Head of caudate nucleus (tissue), 42 donors: ENCODE results near the gene TRIM26.
"Not testable (repeated sequence)": the region's sequence is repeated elsewhere in the genome, so short reads cannot be mapped to it uniquely, and the experiment has no call there.

Experiments used
- DNase-seq, 42 donors: peaks; one replicate each; pipeline versions ENCODE4 v3.0.0 to v3.0.0-alpha.2; 2020 to 2021; ENCODE audit warnings: mixed read lengths in 7 of 42
- intact Hi-C: fragments of 100-400 bp; cut with DNase I; formaldehyde crosslinking; loops from one replicate; pipeline ENCODE4 v1.15.0; 2022

TRIM26 gene

DNA sequence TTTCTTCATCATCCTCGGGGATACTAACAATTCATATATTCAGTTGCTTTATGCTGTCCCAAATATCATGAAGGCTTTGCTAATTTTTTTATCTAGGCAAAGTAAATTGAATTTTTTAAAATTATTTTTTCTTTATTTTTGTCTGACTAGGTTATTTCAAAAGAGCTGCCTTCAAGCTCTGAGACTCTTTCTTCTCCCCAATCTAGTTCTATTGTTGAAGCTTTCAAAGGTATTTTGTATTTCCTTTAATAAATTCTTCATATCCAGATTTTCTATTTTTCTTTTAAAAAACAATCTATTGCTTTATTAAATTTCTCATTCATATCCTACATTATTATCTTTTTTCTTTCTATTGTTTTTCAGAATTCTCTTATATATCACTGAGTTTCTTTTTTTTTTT, 33.1 kb downstream of the TRIM26 start:
- intact Hi-C loops: no loop called here
- DNase-seq: no peak

GRCh38 chr6:30178837-30179236, 34.4 kb downstream of the TRIM26 start:
- intact Hi-C loops: no loop called here

GRCh38 chr6:30175765-30176164, 37.4 kb downstream of the TRIM26 start:
- intact Hi-C loops: no loop called here
- DNase-seq: no peak

More at GRCh38 chr6:30178837-30179236, 34.4 kb downstream of the TRIM26 start:
- no peak for DNase-seq

DNA sequence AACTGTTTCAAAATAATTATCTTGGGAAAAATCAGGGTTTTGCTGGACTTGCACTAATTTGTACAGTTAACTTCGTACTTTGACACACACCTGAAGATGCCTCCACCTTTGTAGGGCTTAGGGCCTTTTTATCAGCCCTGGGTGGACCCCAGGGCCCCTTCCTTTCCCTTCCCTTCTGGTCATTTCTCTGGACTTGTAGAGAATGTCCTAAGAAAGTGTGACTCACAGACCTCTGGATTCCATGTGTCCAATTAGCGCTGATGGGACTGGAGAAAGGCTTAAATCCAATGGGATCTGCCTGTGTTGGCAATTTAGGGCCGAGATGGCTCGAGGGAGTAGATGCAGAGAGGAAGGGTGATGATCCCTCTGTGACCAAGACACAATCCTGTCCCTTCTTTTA, 40.5 kb downstream of the TRIM26 start:
- no peak for DNase-seq
- intact Hi-C loops: no loop called here

DNA sequence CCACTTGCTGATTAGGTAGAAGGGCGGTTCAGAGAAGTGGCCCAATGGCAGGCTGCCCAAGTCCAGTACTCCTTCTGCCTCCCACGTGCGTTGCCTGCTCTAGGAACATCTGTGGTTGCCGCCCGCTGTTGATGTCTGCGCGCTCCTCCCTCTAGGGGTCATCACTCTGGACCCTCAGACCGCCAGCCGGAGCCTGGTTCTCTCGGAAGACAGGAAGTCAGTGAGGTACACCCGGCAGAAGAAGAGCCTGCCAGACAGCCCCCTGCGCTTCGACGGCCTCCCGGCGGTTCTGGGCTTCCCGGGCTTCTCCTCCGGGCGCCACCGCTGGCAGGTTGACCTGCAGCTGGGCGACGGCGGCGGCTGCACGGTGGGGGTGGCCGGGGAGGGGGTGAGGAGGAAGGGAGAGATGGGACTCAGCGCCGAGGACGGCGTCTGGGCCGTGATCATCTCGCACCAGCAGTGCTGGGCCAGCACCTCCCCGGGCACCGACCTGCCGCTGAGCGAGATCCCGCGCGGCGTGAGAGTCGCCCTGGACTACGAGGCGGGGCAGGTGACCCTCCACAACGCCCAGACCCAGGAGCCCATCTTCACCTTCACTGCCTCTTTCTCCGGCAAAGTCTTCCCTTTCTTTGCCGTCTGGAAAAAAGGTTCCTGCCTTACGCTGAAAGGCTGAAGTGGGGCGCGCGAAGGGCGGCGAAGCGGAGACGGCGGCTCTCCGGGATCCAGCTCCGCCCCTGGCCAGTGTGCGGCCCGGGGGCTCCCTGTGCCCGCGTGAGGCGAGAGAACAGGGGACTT, 41.3 kb downstream of the TRIM26 start:
- intact Hi-C loops: no loop called here
- DNase-seq: no peak

GRCh38 chr6:30169658-30170614, 43.3 kb downstream of the TRIM26 start:
- intact Hi-C loops: no loop called here
- peak in 3 of 42 donors; percentile 13 to 36 (median 34) for DNase-seq

DNA sequence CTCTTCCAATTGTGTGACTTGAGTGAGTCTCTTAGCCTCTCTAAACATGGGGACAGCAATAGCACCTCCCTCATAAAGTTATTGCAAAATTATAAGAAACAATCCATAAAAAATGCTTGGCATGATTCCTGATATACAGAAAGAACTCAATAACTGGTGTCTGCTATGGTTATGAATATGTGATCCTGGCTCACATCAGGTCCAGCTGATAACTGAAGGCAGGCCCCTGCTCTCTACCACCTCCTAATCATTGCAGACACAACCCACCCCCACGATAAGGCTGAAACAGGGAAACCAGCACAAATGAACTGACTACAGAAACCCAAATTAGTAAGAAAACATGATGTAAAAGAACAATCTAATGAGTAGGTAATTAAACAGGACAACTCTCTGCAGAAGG, 44.5 kb downstream of the TRIM26 start:
- intact Hi-C loops: no loop called here
- DNase-seq: no peak

DNA sequence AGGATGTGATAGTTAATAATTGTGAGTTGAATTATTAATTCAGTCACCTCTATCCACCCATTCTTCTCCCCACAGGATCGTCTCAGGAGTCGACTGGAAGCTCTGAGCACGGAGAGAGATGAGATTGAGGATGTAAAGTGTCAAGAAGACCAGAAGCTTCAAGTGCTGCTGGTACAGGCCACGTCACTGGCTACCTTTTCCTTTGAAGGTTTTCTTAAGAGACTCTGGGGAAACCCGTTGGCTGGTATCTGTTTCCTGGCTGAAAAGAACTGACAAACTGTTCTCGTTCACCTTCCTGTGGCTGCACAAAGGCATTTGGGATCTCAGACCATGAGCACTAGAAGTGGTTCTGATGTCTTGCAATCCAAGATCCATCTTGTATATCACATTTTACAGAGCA, 46.1 kb downstream of the TRIM26 start:
- intact Hi-C loops: no loop called here
- no peak for DNase-seq

DNA sequence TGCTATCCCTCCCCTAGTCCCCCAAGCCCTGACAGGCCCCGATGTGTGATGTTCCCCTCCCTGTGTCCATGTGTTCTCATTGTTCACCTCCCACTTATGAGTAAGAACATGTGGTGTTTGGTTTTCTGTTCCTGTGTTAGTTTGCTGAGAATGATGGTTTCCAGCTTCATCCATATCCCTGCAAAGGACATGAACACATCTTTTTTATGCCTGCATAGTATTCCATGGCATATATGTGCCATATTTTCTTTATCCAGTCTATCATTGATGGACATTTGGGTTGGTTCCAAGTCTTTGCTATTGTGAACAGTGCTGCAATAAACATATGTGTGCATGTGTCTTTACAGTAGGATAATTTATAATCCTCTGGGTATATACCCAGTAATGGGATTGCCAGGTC, 48.0 kb downstream of the TRIM26 start:
- intact Hi-C loops, DNase-seq: not testable (repeated sequence)

DNA sequence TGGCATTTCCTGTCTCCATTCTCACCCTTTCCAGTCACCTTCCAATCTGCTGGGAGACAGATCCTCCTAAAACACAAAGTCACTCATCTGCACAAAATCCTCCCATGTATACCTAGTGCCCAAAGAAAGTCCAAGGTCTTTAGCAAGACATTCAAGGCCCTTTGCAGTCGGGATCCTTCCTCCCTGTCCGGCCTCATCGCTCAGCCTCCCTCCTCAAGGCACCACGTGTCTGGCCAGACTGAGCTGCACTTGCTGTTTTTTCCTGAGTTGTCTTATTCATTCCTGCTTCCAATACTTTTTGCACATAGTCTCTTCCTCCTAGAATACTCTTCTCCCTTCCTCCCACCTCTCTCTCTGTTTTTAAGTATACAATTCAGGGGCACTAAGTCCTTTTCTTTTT, 48.5 kb downstream of the TRIM26 start:
- intact Hi-C loops: no loop called here
- no peak for DNase-seq

- intact Hi-C loops: no loop called here
Observed at GRCh38 chr6:30163918-30164654, 49.1 kb downstream of the TRIM26 start.

GRCh38 chr6:30163090-30163917, 49.9 kb downstream of the TRIM26 start, which contains the start of gene TRIM15:
Gene TRIM15, plus strand, starts transcription at chr6:30163546. Its CDS starts 139 bp downstream, at chr6:30163685.
- DNase-seq: no peak

More at GRCh38 chr6:30163918-30164654, 49.1 kb downstream of the TRIM26 start:
- DNase-seq: no peak

DNA sequence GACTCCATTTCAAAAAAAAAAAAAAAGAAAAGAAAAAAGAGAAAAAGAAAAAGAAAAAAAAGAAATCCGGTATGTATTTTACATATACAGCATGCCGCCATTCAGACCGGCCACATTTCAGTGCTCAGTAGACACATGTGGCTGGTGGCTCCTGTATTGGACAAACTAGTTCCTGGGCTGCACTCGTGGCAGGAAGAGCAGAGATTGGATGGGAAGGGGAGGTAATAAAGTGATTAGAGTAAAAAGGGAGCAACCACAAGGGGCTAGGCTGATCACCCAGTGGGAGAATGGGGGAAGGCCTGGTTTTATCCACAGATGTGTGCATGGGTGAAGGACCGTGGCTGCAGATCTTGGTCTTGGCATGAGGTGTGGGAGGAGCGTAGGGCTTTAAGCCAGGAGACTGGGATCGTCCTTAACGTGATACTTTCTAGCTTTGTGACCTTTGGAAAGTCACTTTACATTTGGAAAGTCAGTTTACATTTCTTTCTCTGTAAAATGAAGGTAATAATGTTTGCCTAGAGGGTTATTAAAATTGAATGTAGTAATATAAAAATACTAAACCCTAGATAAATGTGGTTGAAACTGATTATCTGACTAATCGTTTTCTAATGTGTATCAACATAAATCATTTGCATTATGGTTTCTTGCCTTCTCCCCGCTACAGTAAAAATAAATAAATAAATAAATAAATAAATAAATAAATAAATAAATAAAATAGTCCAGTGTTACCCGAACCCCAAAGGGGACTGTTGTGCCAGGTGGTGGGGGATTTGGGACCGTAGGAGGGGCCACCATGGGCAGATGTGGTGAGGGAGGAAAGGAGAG, 50.7 kb downstream of the TRIM26 start:
- intact Hi-C loops: no loop called here
- no peak for DNase-seq

More at GRCh38 chr6:30163090-30163917, 49.9 kb downstream of the TRIM26 start, which contains the start of gene TRIM15:
- intact Hi-C loops: no loop called here

DNA sequence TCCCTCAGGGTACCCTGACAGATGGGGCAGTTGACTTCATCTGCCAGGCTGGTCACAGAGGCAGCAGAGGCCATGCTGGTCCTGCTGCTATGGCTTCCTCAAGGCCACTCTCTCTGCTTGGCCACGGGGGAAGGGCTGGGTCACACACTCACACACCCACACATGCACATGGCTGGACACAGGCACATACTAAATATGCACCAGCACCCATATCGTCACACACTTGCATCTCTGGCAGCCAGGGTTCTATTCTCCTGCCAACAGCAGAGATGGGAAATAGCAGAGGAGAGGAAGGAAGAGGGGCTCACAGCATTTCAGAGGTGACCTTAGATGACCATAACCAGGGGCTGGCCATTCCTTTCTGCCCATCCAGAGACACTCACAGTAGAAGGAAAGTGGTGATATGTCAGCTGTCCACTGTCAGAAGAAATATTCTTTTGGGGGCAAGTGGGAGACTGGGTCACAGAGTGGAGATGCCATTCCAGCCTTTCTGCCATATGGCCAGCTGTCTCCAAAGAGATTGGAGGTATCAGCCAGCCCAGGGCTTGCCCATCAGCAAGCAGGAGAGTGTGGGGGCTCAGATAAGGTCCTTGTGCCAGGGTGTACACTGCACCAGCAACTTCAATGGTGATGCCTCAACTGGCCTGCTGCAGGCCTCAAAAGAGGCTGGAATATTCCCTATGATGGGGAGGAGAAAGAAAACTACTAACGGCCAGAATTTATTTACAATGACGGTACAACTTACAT, 52.2 kb downstream of the TRIM26 start, which contains the start of gene TRIM10:
Gene TRIM10, minus strand, starts transcription at position 427 of the 747 bp plus-strand sequence. Its CDS starts 353 bp downstream, at position 74.
- DNase-seq: no peak

DNA sequence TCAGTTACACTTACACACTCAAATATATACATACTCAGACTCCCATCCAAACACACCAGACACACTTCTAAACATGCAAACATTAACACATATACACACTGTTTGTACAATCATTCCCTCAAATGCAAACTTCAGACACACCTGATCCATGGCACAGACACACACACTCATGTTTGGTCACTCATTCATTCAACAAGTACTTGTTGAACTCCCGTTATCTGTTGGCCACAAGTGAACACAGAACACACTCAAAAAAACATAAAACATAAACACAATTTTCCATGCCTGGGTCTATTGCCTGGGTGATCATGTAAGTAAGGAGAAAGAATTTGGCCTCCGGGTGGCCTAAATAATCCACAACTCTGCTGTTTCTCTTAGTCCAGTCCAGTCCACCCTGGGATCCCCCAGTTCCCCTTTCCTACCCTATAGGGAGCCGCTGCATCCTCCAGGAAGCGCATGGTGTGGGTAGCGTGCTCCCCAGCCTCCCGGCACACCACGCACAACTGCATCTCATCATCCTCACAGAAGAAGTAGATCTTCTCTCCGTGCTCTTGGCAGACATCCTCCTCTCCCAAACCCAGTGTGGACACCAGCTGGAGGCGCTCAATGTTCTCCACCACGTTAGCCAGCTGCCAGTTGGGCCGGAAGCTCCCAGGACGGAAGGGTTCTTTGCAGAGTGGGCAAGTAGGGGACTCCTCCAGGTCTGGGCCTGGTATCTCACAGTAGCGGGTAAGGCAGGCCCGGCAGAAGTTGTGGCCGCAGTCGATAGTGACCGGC, 53.0 kb downstream of the TRIM26 start:
- intact Hi-C loops: no loop called here
- DNase-seq: no peak

More for the DNA sequence above, 52.2 kb downstream of the TRIM26 start, which contains the start of gene TRIM10:
- intact Hi-C loops: no loop called here
